Measurements from ENCODE around the gene CAMK4.

DNA sequence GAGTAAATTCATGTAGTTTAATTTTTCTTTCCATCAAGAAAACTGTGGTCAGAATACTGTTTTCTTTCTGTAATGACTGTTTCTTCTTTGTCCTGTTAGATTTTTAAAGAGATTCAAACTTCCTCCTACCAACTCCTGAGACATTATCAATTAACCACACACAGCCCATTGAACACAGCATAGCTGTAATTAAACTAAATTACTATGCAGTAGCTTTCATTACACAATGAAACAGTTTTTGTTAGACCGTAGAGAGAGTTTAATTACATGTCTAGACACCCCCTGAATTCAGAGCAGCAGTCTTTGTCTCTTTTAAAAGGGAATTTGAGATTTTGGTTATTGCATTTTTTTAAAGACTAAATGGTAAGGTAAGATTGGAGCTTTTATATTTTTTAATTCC, 210.6 kb downstream of the CAMK4 start:
- TF ChIP-seq, protein P1, sequence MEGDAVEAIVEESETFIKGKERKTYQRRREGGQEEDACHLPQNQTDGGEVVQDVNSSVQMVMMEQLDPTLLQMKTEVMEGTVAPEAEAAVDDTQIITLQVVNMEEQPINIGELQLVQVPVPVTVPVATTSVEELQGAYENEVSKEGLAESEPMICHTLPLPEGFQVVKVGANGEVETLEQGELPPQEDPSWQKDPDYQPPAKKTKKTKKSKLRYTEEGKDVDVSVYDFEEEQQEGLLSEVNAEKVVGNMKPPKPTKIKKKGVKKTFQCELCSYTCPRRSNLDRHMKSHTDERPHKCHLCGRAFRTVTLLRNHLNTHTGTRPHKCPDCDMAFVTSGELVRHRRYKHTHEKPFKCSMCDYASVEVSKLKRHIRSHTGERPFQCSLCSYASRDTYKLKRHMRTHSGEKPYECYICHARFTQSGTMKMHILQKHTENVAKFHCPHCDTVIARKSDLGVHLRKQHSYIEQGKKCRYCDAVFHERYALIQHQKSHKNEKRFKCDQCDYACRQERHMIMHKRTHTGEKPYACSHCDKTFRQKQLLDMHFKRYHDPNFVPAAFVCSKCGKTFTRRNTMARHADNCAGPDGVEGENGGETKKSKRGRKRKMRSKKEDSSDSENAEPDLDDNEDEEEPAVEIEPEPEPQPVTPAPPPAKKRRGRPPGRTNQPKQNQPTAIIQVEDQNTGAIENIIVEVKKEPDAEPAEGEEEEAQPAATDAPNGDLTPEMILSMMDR (IDR thresholded peaks at IDR 0.05) = no peak
- TF ChIP-seq POLR2A (IDR thresholded peaks at IDR 0.05) = no peak

Data from uterus (tissue), 2 donors.